PC-3 (cell line): ENCODE data around the gene ADD3.

Source experiments
- CTCF ChIP-seq: fragments of 300-600 bp; sonication (generic); conservative IDR thresholded peaks from 2 replicates; pipeline ENCODE4 v1.5.1; 2017; ENCODE audit warnings: antibody characterized with exemption, low read depth, mild to moderate bottlenecking, low read length
- EZH2 ChIP-seq: fragments of 300-600 bp; sonication (generic); IDR thresholded peaks from one replicate; pipeline ENCODE4 v1.6.1; 2017; ENCODE audit warnings: antibody characterized with exemption, mild to moderate bottlenecking, low read length; ENCODE audit not compliant: unreplicated experiment

GRCh38 chr10:110141185-110141584 lies 133.4 kb downstream of the ADD3 start:
- no peak for TF ChIP-seq EZH2
- TF ChIP-seq CTCF = no peak
